Duodenal mucosa (tissue), 2 donors: ENCODE results near the gene MOGAT1.
"Not testable (repeated sequence)": the region's sequence is repeated elsewhere in the genome, so short reads cannot be mapped to it uniquely, and the experiment has no call there.

Experiments used
- H3K27ac ChIP-seq: one replicate; pipeline ENCODE4 v1.7.0; 2013; ENCODE audit warnings: low read depth, low read length
- H3K27me3 ChIP-seq, 2 donors: one replicate each; pipeline ENCODE4 v1.7.0; 2013; ENCODE audit warnings: low read length in 2 of 2, control low read depth in 1 of 2; ENCODE audit not compliant: insufficient read depth in 2 of 2, control insufficient read depth in 1 of 2
- H3K36me3 ChIP-seq, 2 donors: one replicate each; pipeline ENCODE4 v1.7.0; 2013; ENCODE audit warnings: low read length in 2 of 2, control low read depth in 1 of 2; ENCODE audit not compliant: insufficient read depth in 2 of 2, control insufficient read depth in 1 of 2
- H3K4me1 ChIP-seq, 2 donors: one replicate each; pipeline ENCODE4 v1.7.0; 2013; ENCODE audit warnings: low read length in 2 of 2, control low read depth in 1 of 2; ENCODE audit not compliant: insufficient read depth in 2 of 2, control insufficient read depth in 1 of 2
- H3K4me3 ChIP-seq, 2 donors: one replicate each; pipeline ENCODE4 v1.7.0; 2013; ENCODE audit warnings: low read length in 2 of 2, low read depth in 1 of 2
- H3K9ac ChIP-seq, 2 donors: one replicate each; pipeline ENCODE4 v1.7.0; 2013; ENCODE audit warnings: low read length in 2 of 2, low read depth in 1 of 2
- H3K9me3 ChIP-seq, 2 donors: one replicate each; pipeline ENCODE4 v1.7.0; 2013; ENCODE audit warnings: low read length in 2 of 2, control low read depth in 1 of 2; ENCODE audit not compliant: control insufficient read depth in 1 of 2

Gene MOGAT1

GRCh38 chr2:222693413-222693812 is 22.0 kb downstream of the MOGAT1 start:
- not testable (repeated sequence) for H3K36me3 ChIP-seq, H3K9ac ChIP-seq, H3K27ac ChIP-seq, H3K4me1 ChIP-seq, H3K27me3 ChIP-seq, H3K9me3 ChIP-seq, H3K4me3 ChIP-seq

GRCh38 chr2:222693837-222694236 is 22.4 kb downstream of the MOGAT1 start:
- Histone ChIP-seq H3K9ac (no peak overlapping the region), H3K36me3 (no peaks in the 10 kb centered on the region), H3K9me3 (no peaks in the 10 kb centered on the region), H3K4me1 (no peaks in the 10 kb centered on the region), H3K27me3 (no peaks in the 10 kb centered on the region), H3K4me3 (no peak overlapping the region), H3K27ac (no peak overlapping the region)

DNA sequence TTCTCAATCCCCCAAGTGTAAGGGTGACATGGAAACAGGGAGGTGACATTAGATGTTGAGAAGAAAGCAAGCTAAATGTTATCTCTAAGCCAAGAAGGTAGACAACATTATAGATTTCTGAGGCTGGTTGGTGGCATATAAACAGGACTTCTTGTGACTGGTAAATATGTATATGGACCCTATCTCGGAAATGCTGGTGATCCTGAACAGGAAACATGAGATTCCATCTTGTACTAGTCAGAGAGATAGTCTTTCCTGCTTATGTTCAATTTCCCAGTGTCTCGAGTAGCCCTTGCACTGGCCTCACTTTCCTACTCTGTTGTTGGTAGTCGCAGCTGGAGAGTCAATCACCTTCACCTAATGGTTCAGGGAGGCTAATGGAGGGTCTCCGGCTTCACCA is 26.8 kb downstream of the MOGAT1 start:
- Histone ChIP-seq H3K9ac (no peak overlapping the region), H3K4me3 (no peak overlapping the region), H3K27ac (no peak overlapping the region), H3K36me3 (no peaks in the 10 kb centered on the region), H3K4me1 (no peaks in the 10 kb centered on the region), H3K9me3 (no peaks in the 10 kb centered on the region), H3K27me3 (no peaks in the 10 kb centered on the region)

DNA sequence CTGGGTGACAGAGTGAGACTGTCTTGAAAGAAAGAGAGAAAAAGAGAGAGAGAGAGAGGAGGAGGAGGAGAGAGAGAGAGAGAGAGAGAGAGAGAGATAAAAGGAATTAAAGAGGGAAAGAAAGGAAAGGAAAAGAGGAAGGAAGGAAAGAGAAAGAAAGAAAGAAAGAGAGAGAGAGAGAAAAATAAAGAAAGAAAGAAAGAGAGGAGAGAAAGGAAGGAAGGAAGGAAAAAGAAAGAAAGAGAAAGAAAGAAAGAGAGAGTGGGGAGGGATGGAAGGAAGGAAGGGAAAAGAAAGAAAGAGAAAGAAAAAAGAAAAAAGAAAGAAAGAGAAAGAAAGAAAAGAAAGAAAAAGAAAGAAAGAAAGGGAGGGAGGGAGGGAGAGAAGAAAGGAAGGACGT is 29.8 kb downstream of the MOGAT1 start:
- Histone ChIP-seq H3K4me1 (no peaks in the 10 kb centered on the region), H3K27me3 (no peaks in the 10 kb centered on the region), H3K4me3 (no peak overlapping the region), H3K9ac (no peak overlapping the region), H3K36me3 (no peaks in the 10 kb centered on the region), H3K27ac (no peak overlapping the region), H3K9me3 (no peaks in the 10 kb centered on the region)

- Histone ChIP-seq H3K4me3 (no peak overlapping the region), H3K27me3 (no peaks in the 10 kb centered on the region), H3K4me1 (no peaks in the 10 kb centered on the region), H3K9me3 (no peaks in the 10 kb centered on the region), H3K27ac (no peak overlapping the region), H3K36me3 (no peaks in the 10 kb centered on the region), H3K9ac (no peak overlapping the region)
Observed at GRCh38 chr2:222701721-222702131, 30.3 kb downstream of the MOGAT1 start.

DNA sequence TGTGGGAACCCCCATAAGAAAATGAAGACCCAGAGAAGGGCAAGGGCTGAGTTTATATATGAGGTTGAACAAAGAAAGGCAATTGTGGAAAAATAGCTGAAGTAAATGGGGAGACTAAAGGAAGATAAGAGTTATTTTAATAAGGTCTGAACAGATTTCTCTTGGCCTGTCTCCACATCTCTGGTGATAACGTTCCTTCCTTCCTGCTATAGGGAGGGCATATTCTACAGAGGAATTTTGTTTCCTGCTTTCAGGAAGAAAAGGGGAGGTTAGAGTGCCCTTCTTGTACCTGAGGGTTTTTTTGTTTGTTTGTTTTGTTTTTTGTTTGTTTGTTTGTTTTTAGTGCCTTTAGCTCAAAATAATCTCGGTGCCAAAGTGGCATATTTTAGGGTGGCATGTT is 31.6 kb downstream of the MOGAT1 start:
- H3K4me1 ChIP-seq, result peaks cover 0 to 5% of the 10 kb centered on the region in 2 donors
- H3K27me3 ChIP-seq, result no peaks in the 10 kb centered on the region
- H3K9ac ChIP-seq, result no peak overlapping the region
- no peak overlapping the region for H3K4me3 ChIP-seq
- no peak overlapping the region for H3K27ac ChIP-seq
- H3K36me3 ChIP-seq, result no peaks in the 10 kb centered on the region
- H3K9me3 ChIP-seq, result no peaks in the 10 kb centered on the region

DNA sequence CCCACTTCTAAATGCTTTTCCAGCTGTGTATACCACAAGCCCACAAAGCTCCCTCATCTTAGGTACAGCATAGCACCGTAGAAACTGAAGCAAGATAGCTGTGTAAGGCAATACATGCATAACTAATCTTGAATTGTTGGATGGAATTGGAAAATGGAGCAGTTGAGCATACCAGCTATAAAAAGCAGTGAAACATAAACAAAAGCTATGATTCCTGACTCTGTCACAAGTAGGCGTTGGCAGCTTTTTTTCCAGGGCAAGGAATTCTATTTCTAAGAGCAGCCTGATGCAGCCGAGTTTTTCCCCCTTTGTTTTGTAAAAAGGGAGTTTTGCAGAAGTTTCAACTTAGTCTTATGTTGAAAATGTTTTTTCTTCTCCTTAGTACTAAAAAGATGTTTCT is 32.4 kb downstream of the MOGAT1 start:
- Histone ChIP-seq H3K9me3 (no peaks in the 10 kb centered on the region), H3K36me3 (no peaks in the 10 kb centered on the region), H3K27me3 (no peaks in the 10 kb centered on the region), H3K4me3 (no peak overlapping the region), H3K9ac (no peak overlapping the region), H3K4me1 (peaks cover 0 to 5% of the 10 kb centered on the region in 2 donors), H3K27ac (no peak overlapping the region)

- H3K27ac ChIP-seq, result no peak overlapping the region
- no peaks in the 10 kb centered on the region for H3K36me3 ChIP-seq
- H3K4me1 ChIP-seq, result peaks cover 7 to 12% of the 10 kb centered on the region in 2 donors
- no peak overlapping the region for H3K4me3 ChIP-seq
- H3K9ac ChIP-seq, result no peak overlapping the region
- H3K27me3 ChIP-seq, result no peaks in the 10 kb centered on the region
- no peaks in the 10 kb centered on the region for H3K9me3 ChIP-seq
Observed at GRCh38 chr2:222706616-222707015, 35.2 kb downstream of the MOGAT1 start.

- Histone ChIP-seq H3K4me1 (peaks cover 7 to 12% of the 10 kb centered on the region in 2 donors), H3K27me3 (no peaks in the 10 kb centered on the region), H3K9ac (no peak overlapping the region), H3K27ac (no peak overlapping the region), H3K36me3 (no peaks in the 10 kb centered on the region), H3K9me3 (no peaks in the 10 kb centered on the region), H3K4me3 (no peak overlapping the region)
Observed at GRCh38 chr2:222707102-222707688, 35.7 kb downstream of the MOGAT1 start.

GRCh38 chr2:222707689-222708273 is 36.3 kb downstream of the MOGAT1 start:
- no peak overlapping the region for H3K9ac ChIP-seq
- no peaks in the 10 kb centered on the region for H3K36me3 ChIP-seq
- H3K9me3 ChIP-seq, result no peaks in the 10 kb centered on the region
- no peak overlapping the region for H3K4me3 ChIP-seq
- peaks cover 7 to 12% of the 10 kb centered on the region in 2 donors for H3K4me1 ChIP-seq
- H3K27ac ChIP-seq, result no peak overlapping the region
- no peaks in the 10 kb centered on the region for H3K27me3 ChIP-seq
